Transverse colon (tissue), 4 donors: Measurements from ENCODE around the gene ALK.

ENCODE experiments used
- EP300 ChIP-seq: sonication (generic); formaldehyde crosslinking; IDR thresholded peaks from one replicate; pipeline ENCODE4 v1.6.1; 2017; ENCODE audit warnings: antibody characterized with exemption, low read depth
- POLR2A ChIP-seq: fragments of 450-650 bp; IDR thresholded peaks from one replicate; pipeline ENCODE4 v1.6.1; 2016; ENCODE audit warnings: antibody characterized with exemption, mild to moderate bottlenecking, moderate library complexity
- POLR2AphosphoS5 ChIP-seq, 3 donors: sonication (generic); formaldehyde crosslinking; IDR thresholded peaks; one replicate each; pipeline ENCODE4 v1.6.1; 2016; ENCODE audit warnings: antibody characterized with exemption in 3 of 3
- TF ChIP-seq, protein P1 (sequence below), 5 experiments: fragments of 200-600 bp in 3 of 5; fragments of 450-650 bp in 2 of 5; sonication (generic) in 3 of 5; IDR thresholded peaks; 1 replicate in 2 of 5; 2 replicates in 3 of 5; pipeline ENCODE4 v1.5.1; 2016 to 2017; ENCODE audit warnings: antibody characterized with exemption in 5 of 5, inconsistent platforms in 3 of 5, mild to moderate bottlenecking in 2 of 5, moderate library complexity in 1 of 5

DNA sequence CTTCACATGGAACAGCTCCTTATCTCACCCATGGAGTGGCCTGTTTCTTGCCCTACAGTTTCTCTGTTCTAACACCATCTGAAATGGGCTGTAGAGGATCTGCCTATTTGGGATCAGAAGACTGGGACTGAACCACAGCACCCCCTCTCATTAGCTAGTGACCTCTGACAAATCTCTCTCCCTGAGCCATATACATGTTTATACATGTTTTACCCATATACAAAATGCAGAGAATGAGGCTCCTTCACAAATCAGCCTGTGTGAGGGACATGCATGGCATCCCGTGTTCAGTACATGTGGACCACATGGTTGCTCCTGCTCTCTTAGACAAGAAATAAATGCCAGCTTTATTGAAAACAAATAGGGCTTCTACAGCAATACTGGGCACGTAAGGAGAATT lies 282.7 kb downstream of the ALK start:
- TF ChIP-seq POLR2A (no peak), POLR2AphosphoS5 (IDR thresholded peaks at IDR 0.05) (no peak), EP300 (no peak)
- TF ChIP-seq, protein P1, sequence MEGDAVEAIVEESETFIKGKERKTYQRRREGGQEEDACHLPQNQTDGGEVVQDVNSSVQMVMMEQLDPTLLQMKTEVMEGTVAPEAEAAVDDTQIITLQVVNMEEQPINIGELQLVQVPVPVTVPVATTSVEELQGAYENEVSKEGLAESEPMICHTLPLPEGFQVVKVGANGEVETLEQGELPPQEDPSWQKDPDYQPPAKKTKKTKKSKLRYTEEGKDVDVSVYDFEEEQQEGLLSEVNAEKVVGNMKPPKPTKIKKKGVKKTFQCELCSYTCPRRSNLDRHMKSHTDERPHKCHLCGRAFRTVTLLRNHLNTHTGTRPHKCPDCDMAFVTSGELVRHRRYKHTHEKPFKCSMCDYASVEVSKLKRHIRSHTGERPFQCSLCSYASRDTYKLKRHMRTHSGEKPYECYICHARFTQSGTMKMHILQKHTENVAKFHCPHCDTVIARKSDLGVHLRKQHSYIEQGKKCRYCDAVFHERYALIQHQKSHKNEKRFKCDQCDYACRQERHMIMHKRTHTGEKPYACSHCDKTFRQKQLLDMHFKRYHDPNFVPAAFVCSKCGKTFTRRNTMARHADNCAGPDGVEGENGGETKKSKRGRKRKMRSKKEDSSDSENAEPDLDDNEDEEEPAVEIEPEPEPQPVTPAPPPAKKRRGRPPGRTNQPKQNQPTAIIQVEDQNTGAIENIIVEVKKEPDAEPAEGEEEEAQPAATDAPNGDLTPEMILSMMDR (IDR thresholded peaks at IDR 0.05), result no peak
